Measurements from ENCODE around the gene OSGEP. TPM values are rescaled to one million over a fixed set of nuclear protein-coding genes. Genes with fewer than 3 reads are reported as not detected.

The OSGEP gene
- total and polyA plus RNA-seq, 2 of the 13 experiments (the other 11 are each of a cell fraction or from before 2014, with no cell fraction given) = 39.7 to 41.1 TPM

- peak; percentile 87; the same call in 1 of the 2 replicates for TF ChIP-seq TFAP4 (IDR thresholded peaks at IDR 0.05; ENCODE audit: borderline replicate concordance, low read depth)
- no peak for TF ChIP-seq NPAS2 (CRISPR knock-in tag; IDR thresholded peaks at IDR 0.05; ENCODE audit: borderline replicate concordance)
- 0 out of 2 replicates have a peak, but pooled peaks have one; percentile 71 for TF ChIP-seq GLMP (CRISPR knock-in tag; IDR thresholded peaks at IDR 0.05; ENCODE audit: borderline replicate concordance)
- TF ChIP-seq PREB (CRISPR knock-in tag; IDR thresholded peaks at IDR 0.05) = no peak
- TF ChIP-seq REST (IDR thresholded peaks at IDR 0.05; ENCODE audit: borderline replicate concordance in 1 of 2, low read depth in 1 of 2, low read length in 2 of 2) = peak in 1 of 2 experiments; percentile 58; a peak in 1 of 4 replicates
- TF ChIP-seq SNAPC4 (CRISPR knock-in tag; IDR thresholded peaks at IDR 0.05) = peak; percentile 97; the same call in 1 of the 2 replicates
- no peak for TF ChIP-seq CHD2 (IDR thresholded peaks at IDR 0.05; ENCODE audit: low read depth, low read length)
- no peak for TF ChIP-seq KDM3A (CRISPR knock-in tag; IDR thresholded peaks at IDR 0.05; ENCODE audit: low read depth)
- TF ChIP-seq PAX8 (CRISPR knock-in tag; IDR thresholded peaks at IDR 0.05; ENCODE audit: borderline replicate concordance) = no peak
- TF ChIP-seq KDM4B (CRISPR knock-in tag; IDR thresholded peaks at IDR 0.05) = no peak; the same call in 1 of the 2 replicates
- no peak; the same call in 1 of the 2 replicates for TF ChIP-seq DNMT3B (CRISPR knock-in tag; conservative IDR thresholded peaks at IDR 0.05)
- TF ChIP-seq ZBTB1 (CRISPR knock-in tag; IDR thresholded peaks at IDR 0.05; ENCODE audit: borderline replicate concordance) = no peak; the same call in 1 of the 2 replicates
- peak; percentile 93 for TF ChIP-seq ZNF292 (CRISPR knock-in tag; IDR thresholded peaks at IDR 0.05; ENCODE audit: borderline replicate concordance, low read depth)
Observed at GRCh38 chr14:20412876-20413743, 41.5 kb downstream of the OSGEP start, which contains the start of gene TEP1 (continued).
